WTC11 (cell line): ENCODE measurements around the gene SS18.

ENCODE experiments used
- CREM ChIP-seq: sonication (generic); formaldehyde crosslinking; IDR thresholded peaks from 2 replicates; pipeline ENCODE4 v1.8.1; 2022; ENCODE audit warnings: mild to moderate bottlenecking, missing genetic modification reagents, moderate library complexity
- CTCF ChIP-seq: fragments of 200-600 bp; IDR thresholded peaks from 2 replicates; pipeline ENCODE4 v1.8.0; 2022; ENCODE audit warnings: antibody characterized with exemption
- EMX1 ChIP-seq: fragments of 250-450 bp; sonication (Bioruptor Pico); IDR thresholded peaks from 2 replicates; pipeline ENCODE4 v1.8.0; 2021; ENCODE audit warnings: mild to moderate bottlenecking
- FOXJ3 ChIP-seq: sonication (generic); formaldehyde crosslinking; IDR thresholded peaks from 2 replicates; pipeline ENCODE4 v1.9.0; 2021; ENCODE audit warnings: missing genetic modification reagents, mild to moderate bottlenecking, borderline replicate concordance
- PREB ChIP-seq: sonication (generic); formaldehyde crosslinking; IDR thresholded peaks from 2 replicates; pipeline ENCODE4 v1.8.1; 2022; ENCODE audit warnings: mild to moderate bottlenecking, missing genetic modification reagents, moderate library complexity, borderline replicate concordance
- SP1 ChIP-seq: sonication (generic); formaldehyde crosslinking; conservative IDR thresholded peaks from 2 replicates; pipeline ENCODE4 v1.8.1; 2022; ENCODE audit warnings: missing genetic modification reagents
- USF2 ChIP-seq: sonication (generic); formaldehyde crosslinking; IDR thresholded peaks from 2 replicates; pipeline ENCODE4 v1.8.1; 2023; ENCODE audit warnings: mild to moderate bottlenecking, missing genetic modification reagents, moderate library complexity
- ZNF281 ChIP-seq: sonication (generic); formaldehyde crosslinking; IDR thresholded peaks from 2 replicates; pipeline ENCODE4 v1.8.0; 2023; ENCODE audit warnings: mild to moderate bottlenecking, missing genetic modification reagents

- TF ChIP-seq CTCF (no peak), SP1 (CRISPR knock-in tag) (no peak), EMX1 (CRISPR knock-in tag) (no peak), USF2 (CRISPR knock-in tag) (no peak), FOXJ3 (CRISPR knock-in tag) (no peak), ZNF281 (no peak), CREM (CRISPR knock-in tag) (no peak), PREB (CRISPR knock-in tag) (no peak)
These were observed 37.4 kb upstream of the SS18 start for GRCh38 chr18:26127786-26128185.
